Upper lobe of right lung (tissue), 1 donor: Measurements from ENCODE around the gene ASPHD2. TPM values are rescaled to one million over a fixed set of nuclear protein-coding genes. Genes with fewer than 3 reads are reported as not detected.
"Not testable (repeated sequence)": the region's sequence is repeated elsewhere in the genome, so short reads cannot be mapped to it uniquely, and the experiment has no call there.

ENCODE experiments used
- ATAC-seq: fragments of 200-7000 bp; cut with Tn5 transposase; one replicate; pipeline ENCODE4 v1.9.1; 2020; ENCODE audit warnings: mild to moderate bottlenecking, moderate library complexity
- DNase-seq: peaks from one replicate; pipeline ENCODE4 v3.0.0-alpha.2; 2020
- H3K27ac ChIP-seq: fragments of 200-600 bp; one replicate; pipeline ENCODE4 v1.8.0; 2022
- H3K27me3 ChIP-seq: fragments of 200-600 bp; one replicate; pipeline ENCODE4 v1.8.0; 2022; ENCODE audit warnings: mild to moderate bottlenecking
- H3K36me3 ChIP-seq: fragments of 200-600 bp; one replicate; pipeline ENCODE4 v1.8.0; 2022
- H3K4me1 ChIP-seq: fragments of 200-600 bp; one replicate; pipeline ENCODE4 v1.8.0; 2022
- H3K4me3 ChIP-seq: fragments of 200-600 bp; one replicate; pipeline ENCODE4 v1.8.0; 2022; ENCODE audit warnings: mild to moderate bottlenecking
- H3K9me3 ChIP-seq: fragments of 200-600 bp; one replicate; pipeline ENCODE4 v1.8.0; 2022
- intact Hi-C: fragments of 100-400 bp; cut with DNase I; formaldehyde crosslinking; loops from one replicate; pipeline ENCODE4 v1.11.0; 2022
- total RNA-seq: library from RNA; stranded (reverse); fragmentation: NEBNext Ultra II Directional; extraction: Animal tissue kit (Norgen Biotek cat#: 25700); gene quantifications from one replicate; pipeline ENCODE4 v1.2.1, GENCODE V29; 2021
- TF ChIP-seq, protein P1 (sequence below): fragments of 200-600 bp; IDR thresholded peaks from one replicate; pipeline ENCODE4 v1.8.0; 2022; ENCODE audit warnings: antibody characterized with exemption
- donor health status: DM: no; HTN: yes; CAD: no; lungs with severe emphysema.

ASPHD2 gene
- total RNA-seq, 1 donor from 2014 or later = 1.2 TPM

DNA sequence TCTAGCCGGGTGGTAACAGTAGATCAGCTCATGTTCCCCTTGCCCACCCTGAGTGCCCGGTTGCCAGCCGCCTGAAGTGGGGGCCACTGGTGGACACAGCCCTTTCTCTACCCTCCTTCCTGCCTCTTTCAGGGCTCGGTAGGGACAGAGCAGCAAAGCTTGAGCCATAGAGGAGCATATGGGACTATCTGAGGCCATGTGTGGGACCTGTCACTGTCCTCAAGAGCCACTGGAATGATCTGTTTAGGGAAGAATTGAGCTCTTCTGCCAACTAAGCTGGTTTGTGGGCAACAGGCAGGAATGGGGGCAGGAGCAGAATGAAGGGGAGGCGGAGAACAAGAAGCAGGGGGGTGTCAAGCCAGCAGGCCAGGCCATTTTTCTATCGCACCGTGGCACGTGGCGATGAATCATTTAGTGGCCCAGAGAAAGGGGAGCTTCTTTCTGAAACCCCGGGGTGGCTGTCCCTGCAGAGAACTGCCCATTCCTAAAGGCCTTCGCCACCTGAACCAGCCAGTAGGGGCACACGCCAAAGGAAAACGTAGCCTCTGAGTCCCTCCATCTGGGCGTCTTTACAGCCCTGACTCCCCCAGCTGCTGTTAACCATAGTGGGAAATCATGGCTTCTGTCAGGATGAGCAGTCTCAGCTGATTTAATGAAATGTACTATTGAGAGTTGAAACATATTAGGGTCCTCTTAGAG, 8.8 kb downstream of the ASPHD2 start:
- Histone ChIP-seq H3K4me3 (no peak overlapping the region), H3K4me1 (no peaks in the 10 kb centered on the region), H3K27me3 (peaks cover 2% of the 10 kb centered on the region), H3K36me3 (no peaks in the 10 kb centered on the region), H3K9me3 (no peaks in the 10 kb centered on the region), H3K27ac (no peak overlapping the region)
- ATAC-seq (no peak), DNase-seq (no peak)
- TF ChIP-seq, protein P1, sequence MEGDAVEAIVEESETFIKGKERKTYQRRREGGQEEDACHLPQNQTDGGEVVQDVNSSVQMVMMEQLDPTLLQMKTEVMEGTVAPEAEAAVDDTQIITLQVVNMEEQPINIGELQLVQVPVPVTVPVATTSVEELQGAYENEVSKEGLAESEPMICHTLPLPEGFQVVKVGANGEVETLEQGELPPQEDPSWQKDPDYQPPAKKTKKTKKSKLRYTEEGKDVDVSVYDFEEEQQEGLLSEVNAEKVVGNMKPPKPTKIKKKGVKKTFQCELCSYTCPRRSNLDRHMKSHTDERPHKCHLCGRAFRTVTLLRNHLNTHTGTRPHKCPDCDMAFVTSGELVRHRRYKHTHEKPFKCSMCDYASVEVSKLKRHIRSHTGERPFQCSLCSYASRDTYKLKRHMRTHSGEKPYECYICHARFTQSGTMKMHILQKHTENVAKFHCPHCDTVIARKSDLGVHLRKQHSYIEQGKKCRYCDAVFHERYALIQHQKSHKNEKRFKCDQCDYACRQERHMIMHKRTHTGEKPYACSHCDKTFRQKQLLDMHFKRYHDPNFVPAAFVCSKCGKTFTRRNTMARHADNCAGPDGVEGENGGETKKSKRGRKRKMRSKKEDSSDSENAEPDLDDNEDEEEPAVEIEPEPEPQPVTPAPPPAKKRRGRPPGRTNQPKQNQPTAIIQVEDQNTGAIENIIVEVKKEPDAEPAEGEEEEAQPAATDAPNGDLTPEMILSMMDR = no peak
- intact Hi-C loops = no loop called here

DNA sequence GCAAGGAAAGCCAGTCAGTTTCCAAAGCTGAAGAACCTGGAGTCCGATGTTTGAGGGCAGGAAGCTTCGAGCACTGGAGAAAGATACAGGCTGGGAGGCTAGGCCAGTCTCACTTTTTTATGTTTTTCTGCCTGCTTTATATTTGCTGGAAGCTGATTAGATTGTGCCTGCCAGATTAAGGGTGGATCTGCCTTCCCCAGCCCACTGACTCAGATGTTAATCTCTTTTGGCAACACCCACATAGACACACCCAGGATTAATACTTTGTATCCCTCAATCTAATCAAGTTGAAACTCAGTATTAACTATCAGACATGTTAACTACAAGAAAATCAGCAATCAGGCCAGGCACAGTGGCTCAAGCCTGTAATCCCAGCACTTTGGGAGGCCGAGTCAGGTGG, 9.7 kb downstream of the ASPHD2 start:
- H3K9me3 ChIP-seq, intact Hi-C loops, H3K36me3 ChIP-seq, H3K27ac ChIP-seq, H3K4me3 ChIP-seq, H3K4me1 ChIP-seq, H3K27me3 ChIP-seq, ATAC-seq, DNase-seq: not testable (repeated sequence)

DNA sequence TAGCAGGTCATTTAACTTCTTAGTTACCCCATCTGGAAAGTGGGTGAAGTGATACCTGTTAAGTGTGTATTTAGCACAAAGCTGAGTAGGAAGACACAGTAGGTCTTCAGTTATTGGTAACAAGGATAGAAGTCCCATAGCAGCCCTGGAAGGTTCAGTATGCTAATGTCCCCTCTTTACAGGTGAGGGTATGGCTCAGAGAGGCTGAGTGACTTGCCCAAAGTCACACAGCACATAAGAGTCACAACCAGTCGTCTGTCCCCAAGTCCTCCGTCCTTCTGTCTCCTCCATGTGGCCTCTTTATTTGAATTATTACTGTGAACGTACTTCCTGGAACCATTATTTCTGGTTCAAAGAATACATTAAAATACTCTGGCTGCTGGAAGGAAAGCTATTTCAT, 10.5 kb downstream of the ASPHD2 start:
- intact Hi-C loops = no loop called here
- no peak overlapping the region for H3K27ac ChIP-seq
- no peaks in the 10 kb centered on the region for H3K9me3 ChIP-seq
- no peaks in the 10 kb centered on the region for H3K27me3 ChIP-seq
- no peaks in the 10 kb centered on the region for H3K36me3 ChIP-seq
- no peak overlapping the region for H3K4me3 ChIP-seq
- TF ChIP-seq, protein P1 = no peak
- no peak for ATAC-seq
- DNase-seq = no peak
- no peaks in the 10 kb centered on the region for H3K4me1 ChIP-seq

DNA sequence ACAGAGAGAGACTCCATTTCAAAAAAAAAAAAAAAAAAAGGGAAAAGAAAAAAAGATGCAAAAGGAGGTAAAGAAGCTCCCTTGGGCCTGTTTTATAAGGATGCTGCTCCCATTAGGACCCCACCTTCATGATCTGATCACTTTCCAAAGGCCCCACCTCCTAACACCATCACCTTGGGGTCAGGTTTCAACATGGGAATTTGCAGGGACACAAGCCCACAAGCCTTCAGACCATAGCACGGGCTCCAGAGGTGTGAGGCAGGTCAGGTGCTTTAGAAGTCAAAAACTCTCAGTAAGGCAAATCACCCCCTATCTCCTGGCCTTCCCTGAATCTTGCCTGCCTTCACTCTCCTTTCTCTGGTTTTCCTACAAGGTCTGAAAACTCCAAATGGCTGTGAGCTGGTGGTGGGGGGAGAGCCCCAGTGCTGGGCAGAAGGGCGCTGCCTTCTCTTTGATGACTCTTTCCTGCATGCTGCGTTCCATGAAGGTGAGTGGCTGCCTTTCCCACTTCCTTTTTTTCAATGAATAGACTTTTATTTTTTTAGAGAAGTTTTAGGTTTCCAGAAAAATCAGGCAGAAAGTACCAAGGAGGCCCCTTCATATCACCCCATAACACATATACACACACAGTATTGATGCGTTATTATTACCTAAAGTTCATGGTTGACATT, 13.2 kb downstream of the ASPHD2 start:
- H3K27ac ChIP-seq = no peak overlapping the region
- ATAC-seq = no peak
- TF ChIP-seq, protein P1 = no peak

DNA sequence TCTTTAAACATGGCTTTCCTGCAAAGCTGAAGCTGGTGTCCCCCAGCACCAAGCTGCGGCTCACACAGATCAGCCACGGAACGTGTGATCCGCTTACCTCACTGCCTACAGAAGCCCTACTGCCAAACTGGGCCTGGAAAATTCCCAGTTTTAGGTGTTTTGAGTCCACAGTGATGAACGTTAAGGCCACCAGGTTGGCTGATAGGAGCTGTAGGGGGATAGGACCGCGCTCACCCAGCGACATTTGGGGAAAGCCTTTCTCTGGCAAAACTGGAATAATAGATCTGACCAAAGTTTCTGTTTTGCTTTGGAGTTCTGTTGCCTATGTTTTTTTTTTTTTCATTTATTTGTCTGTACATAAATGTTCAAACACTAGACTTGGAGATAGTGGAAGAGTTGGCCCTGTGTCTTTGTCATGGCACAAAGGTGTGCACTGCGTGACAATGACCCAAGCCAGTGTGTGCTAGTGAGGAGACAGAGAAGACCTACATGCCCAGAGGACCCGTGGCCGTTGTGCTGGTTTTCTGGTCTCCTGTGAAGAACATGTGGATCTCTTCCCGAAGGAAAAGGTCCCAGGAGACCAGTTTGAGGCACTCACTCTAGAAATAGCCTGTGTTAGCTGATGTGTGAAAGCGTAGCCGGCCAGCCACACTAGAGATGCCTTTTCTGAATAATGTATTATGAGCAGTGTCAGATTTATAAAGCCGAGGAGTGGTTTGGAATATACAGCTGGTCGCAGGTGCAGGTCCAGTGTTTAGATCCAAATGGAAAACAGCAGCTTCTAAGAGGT, 15.0 kb downstream of the ASPHD2 start:
- intact Hi-C loops = no loop called here

More for the DNA sequence above, 13.2 kb downstream of the ASPHD2 start:
- Histone ChIP-seq H3K4me3 (no peak overlapping the region), H3K9me3 (no peaks in the 10 kb centered on the region), H3K36me3 (no peaks in the 10 kb centered on the region), H3K27me3 (no peaks in the 10 kb centered on the region), H3K4me1 (no peaks in the 10 kb centered on the region)
- no peak for DNase-seq
- intact Hi-C loops = no loop called here

More for the DNA sequence above, 15.0 kb downstream of the ASPHD2 start:
- TF ChIP-seq, protein P1 = no peak
- H3K27ac ChIP-seq = no peak overlapping the region
- no peaks in the 10 kb centered on the region for H3K36me3 ChIP-seq
- ATAC-seq = no peak
- H3K4me1 ChIP-seq = no peaks in the 10 kb centered on the region
- DNase-seq = no peak
- H3K27me3 ChIP-seq = no peaks in the 10 kb centered on the region
- no peak overlapping the region for H3K4me3 ChIP-seq
- no peaks in the 10 kb centered on the region for H3K9me3 ChIP-seq
